H1 (cell line): ENCODE data around the gene FARS2. TPM values are rescaled to one million over a fixed set of nuclear protein-coding genes. Genes with fewer than 3 reads are reported as not detected.

ENCODE experiments used
- CTCF ChIA-PET: fragments of 300-600 bp; sonication (Branson Sonifier 250); formaldehyde crosslinking; loops from one replicate; lab custom pipeline; 2021; ENCODE audit not compliant: partially characterized antibody; lab: Charles Lee
- POLR2A ChIA-PET: fragments of 300-600 bp; sonication (Branson Sonifier 250); formaldehyde crosslinking; loops from one replicate; lab custom pipeline; 2021; ENCODE audit warnings: inconsistent platforms; ENCODE audit not compliant: partially characterized antibody; lab: Charles Lee
- DNase-seq, 2 experiments: peaks; one replicate each; pipeline versions ENCODE4 v3.0.0 to v3.0.0-alpha.2; 2010 to 2022; ENCODE audit warnings: low spot score in 2 of 2, low read depth in 1 of 2, mixed read lengths in 1 of 2
- FAIRE-seq: peaks from 2 replicates; lab custom pipeline; 2011; peaks lifted over from hg19 to GRCh38; lab: Jason Lieb, UNC
- H2AFZ ChIP-seq: 2 replicates; pipeline ENCODE4 v1.8.1; 2012; ENCODE audit warnings: low read length, inconsistent platforms
- H2AK5ac ChIP-seq: 2 replicates; pipeline ENCODE4 v1.6.1; 2013; ENCODE audit warnings: low read depth, low read length
- H2BK120ac ChIP-seq: replicated peaks from 2 replicates; pipeline ENCODE3; 2013; ENCODE audit warnings: low read depth, low read length, inconsistent platforms
- H2BK12ac ChIP-seq: 2 replicates; pipeline ENCODE4 v1.6.1; 2013; ENCODE audit warnings: low read depth, low read length
- H2BK15ac ChIP-seq: 2 replicates; pipeline ENCODE4 v1.6.1; 2013; ENCODE audit warnings: low read length
- H2BK20ac ChIP-seq: 2 replicates; pipeline ENCODE4 v1.6.1; 2013; ENCODE audit warnings: low read length
- H2BK5ac ChIP-seq: 2 replicates; pipeline ENCODE4 v1.6.1; 2013; ENCODE audit warnings: low read depth, low read length
- H3K14ac ChIP-seq: 2 replicates; pipeline ENCODE4 v1.6.1; 2013; ENCODE audit warnings: inconsistent platforms; ENCODE audit not compliant: insufficient read length
- H3K18ac ChIP-seq: 2 replicates; pipeline ENCODE4 v1.6.1; 2013; ENCODE audit warnings: low read length; ENCODE audit errors: extremely low read depth
- H3K23ac ChIP-seq: 2 replicates; pipeline ENCODE4 v1.6.1; 2013; ENCODE audit warnings: inconsistent platforms; ENCODE audit not compliant: insufficient read length
- H3K23me2 ChIP-seq: 2 replicates; pipeline ENCODE4 v1.6.1; 2013; ENCODE audit warnings: low read depth, low read length
- H3K27ac ChIP-seq: 2 replicates; pipeline ENCODE4 v1.6.1; 2011; ENCODE audit warnings: low read depth, low read length, inconsistent platforms
- H3K27me3 ChIP-seq, 4 experiments: replicated peaks in 1 of 4; 1 replicate in 1 of 4; 2 replicates in 3 of 4; pipeline versions ENCODE4 v1.6.1 to v1.8.1; 2011 to 2013; ENCODE audit warnings: low read length in 3 of 4, mild to moderate bottlenecking in 3 of 4, inconsistent platforms in 2 of 4, mixed read lengths in 2 of 4, moderate library complexity in 1 of 4; ENCODE audit not compliant: control insufficient read depth in 3 of 4, insufficient read depth in 3 of 4; ENCODE audit errors: extremely low read depth in 1 of 4
- H3K36me3 ChIP-seq, 4 experiments: 2 replicates each; pipeline versions ENCODE4 v1.6.1 to v1.8.1; 2011 to 2013; ENCODE audit warnings: mild to moderate bottlenecking in 4 of 4, low read length in 3 of 4, moderate library complexity in 2 of 4, control low read depth in 1 of 4, inconsistent platforms in 1 of 4; ENCODE audit not compliant: insufficient read depth in 4 of 4, control insufficient read depth in 2 of 4
- H3K4ac ChIP-seq: replicated peaks from 2 replicates; pipeline ENCODE3; 2013; ENCODE audit warnings: low read length, low read depth, mixed read lengths, inconsistent platforms; ENCODE audit not compliant: insufficient read length
- H3K4me1 ChIP-seq, 4 experiments: replicated peaks in 1 of 4; 1 replicate in 1 of 4; 2 replicates in 3 of 4; pipeline versions ENCODE4 v1.6.1 to v1.8.1; 2011 to 2013; ENCODE audit warnings: low read length in 3 of 4, inconsistent platforms in 2 of 4, mixed read lengths in 1 of 4; ENCODE audit not compliant: insufficient read depth in 4 of 4, control insufficient read depth in 3 of 4
- H3K4me2 ChIP-seq, 2 experiments: 2 replicates each; pipeline versions ENCODE4 v1.6.1 to v1.8.1; 2011 to 2013; ENCODE audit warnings: low read depth in 2 of 2, low read length in 2 of 2, control low read depth in 1 of 2, inconsistent platforms in 1 of 2, mild to moderate bottlenecking in 1 of 2; ENCODE audit not compliant: insufficient read depth in 1 of 2
- H3K4me3 ChIP-seq, 4 experiments: fragments of 200-600, 300-600 bp in 1 of 4; sonication (generic), shearing (Covaris generic), sonication (Bioruptor Twin) in 1 of 4; 2 replicates each; pipeline versions ENCODE4 v1.5.1 to v1.8.1; 2011 to 2016; ENCODE audit warnings: low read length in 4 of 4, low read depth in 3 of 4, control low read depth in 2 of 4, inconsistent platforms in 2 of 4, mild to moderate bottlenecking in 2 of 4, mixed read lengths in 1 of 4, moderate library complexity in 1 of 4; ENCODE audit not compliant: insufficient read depth in 2 of 4; ENCODE audit errors: extremely low read depth in 1 of 4
- H3K56ac ChIP-seq: replicated peaks from 2 replicates; pipeline ENCODE3; 2013; ENCODE audit warnings: low read depth, mild to moderate bottlenecking, mixed read lengths, low read length, inconsistent platforms; ENCODE audit not compliant: insufficient read length
- H3K79me1 ChIP-seq: 2 replicates; pipeline ENCODE4 v1.6.1; 2013; ENCODE audit warnings: low read depth, low read length, control low read depth
- H3K79me2 ChIP-seq, 2 experiments: 2 replicates each; pipeline versions ENCODE4 v1.6.1 to v1.8.1; 2012 to 2013; ENCODE audit warnings: low read length in 2 of 2, mild to moderate bottlenecking in 2 of 2, inconsistent platforms in 1 of 2; ENCODE audit not compliant: insufficient read depth in 2 of 2, control insufficient read depth in 1 of 2
- H3K9ac ChIP-seq, 4 experiments: replicated peaks in 1 of 4; 1 replicate in 1 of 4; 2 replicates in 3 of 4; pipeline versions ENCODE4 v1.6.1 to v1.8.1; 2011 to 2013; ENCODE audit warnings: low read depth in 3 of 4, low read length in 3 of 4, control low read depth in 2 of 4, mild to moderate bottlenecking in 2 of 4, moderate library complexity in 2 of 4, inconsistent platforms in 1 of 4; ENCODE audit errors: extremely low read depth in 1 of 4
- H3K9me3 ChIP-seq, 2 experiments: 2 replicates each; pipeline versions ENCODE4 v1.6.1 to v1.8.1; 2012 to 2013; ENCODE audit warnings: mild to moderate bottlenecking in 2 of 2, moderate library complexity in 2 of 2, control low read depth in 1 of 2, inconsistent platforms in 1 of 2, low read depth in 1 of 2, low read length in 1 of 2, mixed read lengths in 1 of 2; ENCODE audit not compliant: insufficient read depth in 2 of 2
- H4K20me1 ChIP-seq, 2 experiments: replicated peaks in 1 of 2; 2 replicates each; pipeline versions ENCODE3 to v1.8.1; 2011 to 2013; ENCODE audit warnings: inconsistent platforms in 2 of 2, low read length in 2 of 2, mild to moderate bottlenecking in 1 of 2; ENCODE audit not compliant: insufficient read depth in 2 of 2, control insufficient read depth in 1 of 2
- H4K5ac ChIP-seq: 2 replicates; pipeline ENCODE4 v1.6.1; 2013; ENCODE audit warnings: low read length, low read depth, mixed read lengths, inconsistent platforms; ENCODE audit not compliant: insufficient read length
- H4K8ac ChIP-seq: 2 replicates; pipeline ENCODE4 v1.8.0; 2013; ENCODE audit warnings: mild to moderate bottlenecking, moderate library complexity, low read length, inconsistent platforms; ENCODE audit not compliant: insufficient read depth; ENCODE audit errors: extremely low read depth
- H4K91ac ChIP-seq: replicated peaks from 2 replicates; pipeline ENCODE3; 2013; ENCODE audit warnings: low read length, mixed read lengths, inconsistent platforms; ENCODE audit not compliant: insufficient read length
- CHD1 ChIP-seq: IDR thresholded peaks from 2 replicates; pipeline ENCODE4 v1.6.1; 2012; ENCODE audit warnings: low read depth, low read length, improper control_type of control experiment
- MAFK ChIP-seq: IDR thresholded peaks from 2 replicates; pipeline ENCODE4 v1.6.1; 2012; ENCODE audit warnings: low read depth, mild to moderate bottlenecking, improper control_type of control experiment, low read length
- RXRA ChIP-seq: IDR thresholded peaks from 2 replicates; pipeline ENCODE4 v1.6.1; 2011; ENCODE audit warnings: low read depth, mild to moderate bottlenecking, low read length, moderate library complexity; ENCODE audit not compliant: insufficient read depth
- SP2 ChIP-seq: IDR thresholded peaks from 2 replicates; pipeline ENCODE4 v1.6.1; 2012; ENCODE audit warnings: mild to moderate bottlenecking, low read length, inconsistent platforms
- TAF1 ChIP-seq: IDR thresholded peaks from 2 replicates; pipeline ENCODE4 v1.6.1; 2011; ENCODE audit warnings: mild to moderate bottlenecking, low read depth, low read length
- WGBS, 2 experiments: shearing (Covaris generic) in 1 of 2; methylation state at CpG; one replicate each; pipeline versions ENCODE4 v1.1.6 to v1.1.7; 2013 to 2015; ENCODE audit warnings: low lambda C conversion rate in 2 of 2, mixed read lengths in 2 of 2, inconsistent platforms in 1 of 2, low coverage in 1 of 2, missing lambda C conversion rate in 1 of 2; ENCODE audit not compliant: insufficient replicate concordance in 2 of 2, insufficient coverage in 1 of 2, insufficient read length in 1 of 2; ENCODE audit errors: extremely low coverage in 1 of 2, missing lambda C conversion rate in 1 of 2; 5-methylcytosine and 5-hydroxymethylcytosine counted together
- polyA plus RNA-seq, 7 experiments: library from polyadenylated mRNA; depleted of rRNA in 3 of 7; stranded (reverse) in 5 of 7; unstranded in 2 of 7; fragments of >200 nt in 5 of 7; fragments of 200-250 nt in 2 of 7; gene quantifications; 1 replicate in 5 of 7; 2 replicates in 1 of 7; 4 replicates in 1 of 7; pipeline versions ENCODE4 v1.2.1 to v1.2.3, GENCODE V29; 2011 to 2013; ENCODE audit warnings: missing spikeins in 2 of 7, mixed read lengths in 2 of 7
- total RNA-seq: library from RNA; stranded (reverse); fragmentation: NEBNext Ultra II Directional; extraction: Animal tissue kit (Norgen Biotek cat#: 25700); gene quantifications from 2 replicates; pipeline ENCODE4 v1.2.1, GENCODE V29; 2021

The FARS2 gene
- total and polyA plus RNA-seq, 2 of the 8 experiments (the other 6 are each of a cell fraction or from before 2014, with no cell fraction given): 11.7 to 14.4 TPM

- DNase-seq (no peak), FAIRE-seq (no peak)
- H3K27ac ChIP-seq: no peak overlapping the region
- H4K91ac ChIP-seq: no peak overlapping the region
- H3K14ac ChIP-seq: no peak overlapping the region
- POLR2A ChIA-PET: no interaction called here
- no peaks in the 10 kb centered on the region for H3K23me2 ChIP-seq
- no peak overlapping the region for H2BK120ac ChIP-seq
- H2BK15ac ChIP-seq: no peak overlapping the region
- H3K4me3 ChIP-seq: no peak overlapping the region
- H3K9ac ChIP-seq: no peak overlapping the region; a peak in 1 of 7 replicates
- H3K79me1 ChIP-seq: no peaks in the 10 kb centered on the region; the same call in 1 of the 2 replicates
- no peak overlapping the region for H3K18ac ChIP-seq
- no peak overlapping the region for H2BK5ac ChIP-seq
- H2AFZ ChIP-seq: no peak overlapping the region
- no peaks in the 10 kb centered on the region for H3K9me3 ChIP-seq
- H3K79me2 ChIP-seq: no peaks in the 10 kb centered on the region
- no peak overlapping the region for H4K5ac ChIP-seq
- H2BK20ac ChIP-seq: no peak overlapping the region
- no peak overlapping the region for H3K23ac ChIP-seq
- no peak overlapping the region for H2BK12ac ChIP-seq
- CTCF ChIA-PET: interaction anchor here (0.8 to 1.2 kb wide), 4 partner anchors 9 to 522 kb away, joined by 3 read pairs; no protein-coding TSS in a partner anchor
- no peak overlapping the region for H2AK5ac ChIP-seq
- H4K20me1 ChIP-seq: no peaks in the 10 kb centered on the region
- peaks cover 0 to 3% (median 0%) of the 10 kb centered on the region in 4 experiments; a peak in 1 of 7 replicates for H3K4me1 ChIP-seq
- no peaks in the 10 kb centered on the region for H3K36me3 ChIP-seq
- no peaks in the 10 kb centered on the region for H3K27me3 ChIP-seq
- TF ChIP-seq TAF1: no peak
- TF ChIP-seq CHD1: no peak
- TF ChIP-seq MAFK: no peak
- TF ChIP-seq RXRA: no peak
- TF ChIP-seq SP2: no peak
- no peak overlapping the region for H3K56ac ChIP-seq
- no peak overlapping the region for H3K4me2 ChIP-seq
- WGBS, 2 experiments: 96% methylated on average over 6 of the region's 6 CpGs; no CpG with 5 or more reads in 1 of the 2 experiments
- no peak overlapping the region for H3K4ac ChIP-seq
- no peak overlapping the region for H4K8ac ChIP-seq
These were observed 217.1 kb downstream of the FARS2 start for GRCh38 chr6:5478380-5478779.
